ENCODE results near the gene NNAT. TPM values are rescaled to one million over a fixed set of nuclear protein-coding genes. Genes with fewer than 3 reads are reported as not detected.

Gene NNAT
- total RNA-seq, 1 donor from 2014 or later = not detected

DNA sequence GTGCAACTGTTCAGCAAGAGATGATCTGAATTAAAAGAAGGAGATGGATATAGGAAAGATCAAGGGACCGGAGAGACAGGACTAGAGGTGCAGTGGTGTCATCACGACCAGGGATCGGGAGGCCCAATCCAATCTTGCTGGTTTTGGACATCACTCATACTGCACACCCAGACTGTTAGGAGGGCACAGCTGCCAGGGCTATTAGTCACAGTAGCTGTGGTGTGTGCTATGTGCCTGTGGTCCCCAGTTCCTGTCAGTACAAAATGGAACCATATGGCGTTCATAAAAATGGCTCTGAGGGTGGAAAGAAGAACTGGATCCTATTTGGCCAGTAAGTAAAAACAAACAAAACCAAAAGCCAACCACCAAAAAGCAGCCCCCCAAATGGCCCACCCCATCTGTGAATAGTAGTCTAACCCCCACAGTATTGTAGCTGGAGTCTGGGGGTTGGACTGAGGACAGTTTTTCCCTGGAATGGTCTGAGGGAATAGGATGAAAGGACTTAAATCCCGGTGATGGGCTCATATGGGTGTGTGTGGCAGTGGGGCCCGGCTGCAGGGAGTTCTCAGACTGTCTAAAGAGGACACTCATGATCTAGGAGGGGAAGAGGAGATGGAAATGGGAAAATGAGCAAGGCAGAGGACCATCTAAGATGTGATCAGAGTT lies 9.3 kb upstream of the NNAT start:
- H3K4me3 ChIP-seq = no peak overlapping the region
- H3K27ac ChIP-seq = no peak overlapping the region
- H3K9me3 ChIP-seq = no peaks in the 10 kb centered on the region
- peaks cover 20 to 27% of the 10 kb centered on the region in 2 donors for H3K36me3 ChIP-seq
- intact Hi-C loops (cut with DNase I) = no loop called here
- no peaks in the 10 kb centered on the region for H3K27me3 ChIP-seq
- TF ChIP-seq, protein P1, sequence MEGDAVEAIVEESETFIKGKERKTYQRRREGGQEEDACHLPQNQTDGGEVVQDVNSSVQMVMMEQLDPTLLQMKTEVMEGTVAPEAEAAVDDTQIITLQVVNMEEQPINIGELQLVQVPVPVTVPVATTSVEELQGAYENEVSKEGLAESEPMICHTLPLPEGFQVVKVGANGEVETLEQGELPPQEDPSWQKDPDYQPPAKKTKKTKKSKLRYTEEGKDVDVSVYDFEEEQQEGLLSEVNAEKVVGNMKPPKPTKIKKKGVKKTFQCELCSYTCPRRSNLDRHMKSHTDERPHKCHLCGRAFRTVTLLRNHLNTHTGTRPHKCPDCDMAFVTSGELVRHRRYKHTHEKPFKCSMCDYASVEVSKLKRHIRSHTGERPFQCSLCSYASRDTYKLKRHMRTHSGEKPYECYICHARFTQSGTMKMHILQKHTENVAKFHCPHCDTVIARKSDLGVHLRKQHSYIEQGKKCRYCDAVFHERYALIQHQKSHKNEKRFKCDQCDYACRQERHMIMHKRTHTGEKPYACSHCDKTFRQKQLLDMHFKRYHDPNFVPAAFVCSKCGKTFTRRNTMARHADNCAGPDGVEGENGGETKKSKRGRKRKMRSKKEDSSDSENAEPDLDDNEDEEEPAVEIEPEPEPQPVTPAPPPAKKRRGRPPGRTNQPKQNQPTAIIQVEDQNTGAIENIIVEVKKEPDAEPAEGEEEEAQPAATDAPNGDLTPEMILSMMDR (IDR thresholded peaks at IDR 0.05) = no peak
- DNase-seq (ENCODE audit: low spot score in 2 of 2) = no peak
- H3K4me1 ChIP-seq = no peaks in the 10 kb centered on the region

DNA sequence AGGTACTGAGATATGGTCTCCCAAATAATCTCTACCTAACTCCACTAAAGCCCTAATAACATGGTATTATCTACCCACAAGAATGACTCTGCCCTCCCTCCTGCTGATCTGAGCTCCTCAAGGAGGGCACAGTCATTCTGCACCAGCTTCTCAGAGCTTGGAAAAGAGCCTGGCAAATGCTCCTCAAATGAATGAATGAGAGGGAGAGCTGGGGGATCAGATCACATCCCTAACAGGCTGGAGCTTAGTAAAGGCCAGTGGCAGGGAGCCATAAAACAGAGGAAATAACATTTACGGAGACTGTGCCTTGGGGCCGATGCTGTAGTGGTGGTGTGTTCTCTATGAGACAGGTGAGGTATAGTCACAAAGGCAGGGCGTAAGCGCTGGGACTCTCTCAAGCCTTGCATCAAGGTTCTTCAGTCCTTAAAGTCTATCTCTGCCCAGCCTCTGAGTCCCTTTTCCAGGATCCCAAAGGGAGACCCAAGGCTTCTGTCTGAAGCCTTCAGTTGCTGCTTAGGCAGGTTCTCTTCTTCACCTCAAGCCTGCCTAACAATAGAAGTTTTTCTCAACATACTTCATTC lies 7.2 kb upstream of the NNAT start:
- Histone ChIP-seq H3K9me3 (no peaks in the 10 kb centered on the region), H3K4me1 (no peaks in the 10 kb centered on the region), H3K36me3 (peaks cover 31 to 39% of the 10 kb centered on the region in 2 donors), H3K27ac (no peak overlapping the region), H3K27me3 (no peaks in the 10 kb centered on the region), H3K4me3 (no peak overlapping the region)
- DNase-seq (ENCODE audit: low spot score in 2 of 2) = no peak
- intact Hi-C loops (cut with DNase I) = no loop called here
- TF ChIP-seq, protein P1 (IDR thresholded peaks at IDR 0.05) = no peak

DNA sequence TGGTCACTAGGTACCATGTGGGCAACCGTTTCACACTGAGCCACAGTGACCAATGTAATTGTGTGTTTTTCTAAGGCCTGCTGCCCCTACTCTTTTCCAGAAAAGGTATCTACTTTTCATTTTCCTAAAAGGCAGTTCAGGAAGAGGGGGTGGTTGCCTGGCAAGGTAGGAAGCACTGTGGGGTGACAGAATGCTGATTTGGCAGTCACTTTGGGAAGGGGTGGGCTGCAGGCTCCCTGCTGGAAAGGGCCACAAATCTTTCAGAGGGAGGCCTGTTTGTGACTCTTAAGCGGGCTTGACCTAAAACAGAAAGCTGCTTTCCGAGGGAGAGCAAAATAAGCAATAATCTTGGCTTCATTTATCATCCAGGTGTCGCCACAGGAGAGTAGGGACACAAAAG lies 5.2 kb upstream of the NNAT start:
- no peaks in the 10 kb centered on the region for H3K4me1 ChIP-seq

DNA sequence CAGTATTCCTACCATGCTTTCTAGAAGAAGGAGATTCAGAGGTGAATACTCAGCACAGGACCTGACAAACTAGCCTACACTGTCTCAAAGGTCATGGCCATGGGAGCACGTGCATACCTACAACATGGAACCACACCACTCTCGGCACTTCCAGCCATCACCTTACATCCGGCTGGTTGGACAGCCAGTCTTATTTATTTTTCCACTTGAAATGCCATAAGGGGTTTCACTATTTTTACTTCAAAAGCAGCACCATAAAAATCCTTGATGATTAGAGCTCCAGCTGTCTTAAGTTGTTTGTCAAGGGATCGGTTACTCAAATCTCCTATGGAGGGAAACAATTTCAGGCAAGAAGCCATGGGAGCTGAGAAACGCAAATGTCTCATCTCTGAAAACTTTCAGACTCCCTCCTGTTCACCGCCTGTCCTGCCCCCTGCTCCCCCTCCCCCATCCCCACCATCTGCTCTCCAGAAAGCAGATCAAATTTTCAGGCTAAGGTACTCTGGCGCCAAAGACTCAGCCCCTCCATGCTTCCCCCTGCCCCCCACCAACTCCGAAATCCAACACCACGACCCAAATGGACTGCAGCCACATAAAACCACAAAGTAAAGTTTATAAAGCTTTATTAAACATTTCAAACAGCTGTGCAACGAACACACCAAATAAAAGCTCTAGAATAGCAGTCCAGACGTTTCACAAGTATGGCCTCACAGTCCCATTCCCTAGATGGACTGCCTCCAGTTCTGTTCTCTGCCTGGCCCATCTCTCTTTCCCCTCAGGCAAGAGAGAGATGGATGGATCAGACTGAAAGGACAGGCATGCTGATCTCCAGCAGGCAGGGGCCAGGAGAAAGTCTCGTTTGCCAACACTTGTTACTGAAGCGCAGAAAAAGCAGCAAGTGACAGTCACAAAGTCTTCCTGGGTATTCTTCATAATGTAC lies 4.0 kb upstream of the NNAT start:
- Histone ChIP-seq H3K27me3 (no peaks in the 10 kb centered on the region), H3K4me3 (no peak overlapping the region), H3K36me3 (peaks cover 25 to 33% of the 10 kb centered on the region in 2 donors), H3K27ac (no peak overlapping the region), H3K9me3 (no peaks in the 10 kb centered on the region), H3K4me1 (no peaks in the 10 kb centered on the region)
- intact Hi-C loops (cut with DNase I) = no loop called here
- DNase-seq (ENCODE audit: low spot score in 2 of 2) = peak in 1 of 2 donors; percentile 31
- TF ChIP-seq, protein P1 (IDR thresholded peaks at IDR 0.05) = no peak

More for the DNA sequence above, 5.2 kb upstream of the NNAT start:
- Histone ChIP-seq H3K9me3 (no peaks in the 10 kb centered on the region), H3K27ac (no peak overlapping the region), H3K4me3 (no peak overlapping the region), H3K27me3 (no peaks in the 10 kb centered on the region), H3K36me3 (peaks cover 26 to 39% of the 10 kb centered on the region in 2 donors)
- intact Hi-C loops (cut with DNase I) = no loop called here
- TF ChIP-seq, protein P1 (IDR thresholded peaks at IDR 0.05) = no peak
- DNase-seq (ENCODE audit: low spot score in 2 of 2) = peak in 1 of 2 donors; percentile 7

DNA sequence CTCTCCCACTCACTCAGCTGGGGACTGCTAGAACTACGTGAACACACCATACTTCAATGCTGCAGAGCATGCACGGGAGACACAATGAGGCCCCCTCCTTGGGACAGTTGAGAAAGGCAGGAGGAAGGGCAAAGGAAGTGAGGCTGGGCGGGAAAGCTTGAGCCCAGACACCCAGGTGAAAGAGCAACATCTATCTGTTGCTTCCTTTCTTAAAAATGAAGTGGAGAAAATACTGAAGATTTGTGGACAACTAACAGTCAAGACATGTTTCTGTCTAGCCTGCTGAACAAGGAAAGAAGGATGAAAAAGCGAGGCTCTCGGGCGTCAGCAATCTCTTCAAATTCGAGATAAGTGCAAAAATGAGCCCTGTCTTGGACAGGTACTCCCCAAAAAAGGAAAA lies 3.0 kb upstream of the NNAT start:
- peak in 1 of 2 donors; percentile 40 for DNase-seq (ENCODE audit: low spot score in 2 of 2)
- Histone ChIP-seq H3K36me3 (peaks cover 25 to 33% of the 10 kb centered on the region in 2 donors), H3K4me3 (no peak overlapping the region), H3K9me3 (no peaks in the 10 kb centered on the region), H3K27me3 (no peaks in the 10 kb centered on the region), H3K27ac (no peak overlapping the region), H3K4me1 (no peaks in the 10 kb centered on the region)
- TF ChIP-seq, protein P1 (IDR thresholded peaks at IDR 0.05) = no peak
- intact Hi-C loops (cut with DNase I) = no loop called here
